BLaER1 treated with 17β-estradiol and CSF1 and Interleukin-3, amounts not matched to agents 10 nM and 100 nM (cell line): ENCODE data around the gene DENND5B.
"Not testable (repeated sequence)": the region's sequence is repeated elsewhere in the genome, so short reads cannot be mapped to it uniquely, and the experiment has no call there.

Source experiments
- H3K27ac ChIP-seq, 11 experiments: shearing (Covaris generic); formaldehyde crosslinking; 2 replicates each; pipeline ENCODE4 v1.8.1; 2022
- H3K27me3 ChIP-seq, 11 experiments: shearing (Covaris generic); formaldehyde crosslinking; 2 replicates each; pipeline ENCODE4 v1.8.1; 2022
- H3K36me3 ChIP-seq, 11 experiments: shearing (Covaris generic); formaldehyde crosslinking; 2 replicates each; pipeline ENCODE4 v1.8.1; 2022
- H3K4me1 ChIP-seq, 10 experiments: shearing (Covaris generic); formaldehyde crosslinking; 2 replicates each; pipeline ENCODE4 v1.8.1; 2022
- H3K4me2 ChIP-seq, 11 experiments: shearing (Covaris generic); formaldehyde crosslinking; 2 replicates each; pipeline ENCODE4 v1.8.1; 2022
- H3K4me3 ChIP-seq, 10 experiments: shearing (Covaris generic); formaldehyde crosslinking; 2 replicates each; pipeline ENCODE4 v1.8.1; 2022
- H3K9ac ChIP-seq, 11 experiments: shearing (Covaris generic); formaldehyde crosslinking; 2 replicates each; pipeline ENCODE4 v1.8.1; 2022
- H3K9me3 ChIP-seq, 11 experiments: shearing (Covaris generic); formaldehyde crosslinking; replicated peaks in 1 of 11; 2 replicates each; pipeline ENCODE4 v1.8.1; 2022
- H4K20me1 ChIP-seq, 11 experiments: shearing (Covaris generic); formaldehyde crosslinking; 2 replicates each; pipeline ENCODE4 v1.8.1; 2022
- Cebpa-rat ChIP-seq, 11 experiments: shearing (Covaris generic); IDR thresholded peaks; 2 replicates each; pipeline ENCODE4 v1.8.1; 2022

Gene DENND5B

DNA sequence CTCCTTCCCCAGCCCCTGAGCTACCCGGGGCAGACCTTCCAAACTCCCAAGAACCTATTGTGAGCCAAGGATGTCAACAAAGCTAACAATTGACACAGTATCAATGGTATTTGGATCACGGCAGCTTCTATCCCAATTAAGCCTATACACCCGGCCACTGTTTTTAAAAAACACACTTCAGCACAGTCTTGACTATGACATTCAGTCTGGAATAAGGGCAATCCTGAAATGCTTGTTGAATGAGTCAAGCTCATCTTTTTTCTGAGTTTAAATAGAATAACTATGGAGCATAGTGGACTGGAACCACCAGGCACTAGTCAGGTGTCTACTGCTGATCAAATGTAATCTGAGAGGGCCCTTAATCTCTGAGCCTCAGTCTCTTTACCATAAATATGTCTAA is 5.7 kb downstream of the DENND5B start:
- no peak overlapping the region for H3K4me3 ChIP-seq
- no peak overlapping the region for H3K9ac ChIP-seq
- no peak for TF ChIP-seq Cebpa-rat (IDR thresholded peaks at IDR 0.05)
- no peaks in the 10 kb centered on the region for H3K27me3 ChIP-seq
- H3K9me3 ChIP-seq: peaks cover 0 to 4% (median 0%) of the 10 kb centered on the region in 11 experiments; a peak in 2 of 22 replicates
- no peaks in the 10 kb centered on the region; a peak in 1 of 22 replicates for H4K20me1 ChIP-seq
- H3K4me1 ChIP-seq: peaks cover 0 to 11% (median 10%) of the 10 kb centered on the region in 10 experiments; a peak in 17 of 20 replicates
- H3K27ac ChIP-seq: no peak overlapping the region
- H3K36me3 ChIP-seq: no peaks in the 10 kb centered on the region
- H3K4me2 ChIP-seq: no peak overlapping the region

DNA sequence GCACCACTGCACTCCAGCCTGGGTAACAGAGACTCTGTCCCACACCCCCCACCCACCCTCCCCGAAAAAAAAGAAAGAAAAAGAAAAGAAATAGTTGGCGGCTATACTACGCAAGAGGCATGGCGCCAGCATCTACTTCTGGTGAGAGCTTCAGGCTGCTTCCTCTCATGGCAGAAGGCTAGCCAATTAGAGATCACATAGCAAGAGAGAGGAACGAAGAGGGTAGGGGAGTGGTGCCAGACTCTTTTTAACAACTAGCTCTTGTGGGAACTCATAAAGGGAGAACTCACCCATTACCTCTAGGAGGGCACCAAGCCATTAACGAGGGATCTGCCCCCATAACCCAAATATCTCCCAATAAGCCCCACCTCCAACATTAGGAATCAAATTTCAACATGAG is 6.2 kb downstream of the DENND5B start:
- no peak overlapping the region for H3K4me2 ChIP-seq
- no peak overlapping the region for H3K9ac ChIP-seq
- H3K9me3 ChIP-seq: peaks cover 0 to 4% (median 0%) of the 10 kb centered on the region in 11 experiments; a peak in 2 of 22 replicates
- H3K27me3 ChIP-seq: no peaks in the 10 kb centered on the region
- no peak overlapping the region for H3K4me3 ChIP-seq
- no peaks in the 10 kb centered on the region; a peak in 1 of 22 replicates for H4K20me1 ChIP-seq
- H3K36me3 ChIP-seq: no peaks in the 10 kb centered on the region
- peaks cover 0 to 11% (median 10%) of the 10 kb centered on the region in 10 experiments; a peak in 17 of 20 replicates for H3K4me1 ChIP-seq
- TF ChIP-seq Cebpa-rat (IDR thresholded peaks at IDR 0.05): no peak
- no peak overlapping the region for H3K27ac ChIP-seq

DNA sequence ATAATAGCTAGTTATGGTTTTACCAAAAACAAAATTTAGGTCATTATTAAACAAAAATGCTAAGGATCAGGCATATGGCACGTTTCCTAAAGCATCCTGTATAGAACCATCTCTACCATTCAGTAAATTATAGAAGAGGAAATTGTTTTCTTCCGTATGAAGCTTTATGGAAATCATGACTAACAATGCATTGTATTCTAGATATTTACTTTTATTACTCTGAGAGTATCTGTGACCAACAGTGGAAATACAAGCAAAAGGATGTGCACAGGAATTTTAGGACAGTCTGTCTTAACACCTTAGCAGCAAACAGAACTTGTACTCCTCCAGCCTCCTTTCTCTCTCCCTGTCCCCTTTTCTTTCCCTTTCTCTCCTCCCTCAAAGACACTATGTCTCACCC is 7.1 kb downstream of the DENND5B start:
- Histone ChIP-seq H3K4me1 (peaks cover 0 to 4% (median 3%) of the 10 kb centered on the region in 10 experiments; a peak in 16 of 20 replicates), H3K36me3 (no peaks in the 10 kb centered on the region), H3K4me3 (no peak overlapping the region), H3K9me3 (peaks cover 0 to 4% (median 0%) of the 10 kb centered on the region in 11 experiments; a peak in 2 of 22 replicates), H4K20me1 (no peaks in the 10 kb centered on the region; a peak in 1 of 22 replicates), H3K27me3 (no peaks in the 10 kb centered on the region), H3K27ac (no peak overlapping the region), H3K4me2 (no peak overlapping the region), H3K9ac (no peak overlapping the region)
- TF ChIP-seq Cebpa-rat (IDR thresholded peaks at IDR 0.05): no peak

DNA sequence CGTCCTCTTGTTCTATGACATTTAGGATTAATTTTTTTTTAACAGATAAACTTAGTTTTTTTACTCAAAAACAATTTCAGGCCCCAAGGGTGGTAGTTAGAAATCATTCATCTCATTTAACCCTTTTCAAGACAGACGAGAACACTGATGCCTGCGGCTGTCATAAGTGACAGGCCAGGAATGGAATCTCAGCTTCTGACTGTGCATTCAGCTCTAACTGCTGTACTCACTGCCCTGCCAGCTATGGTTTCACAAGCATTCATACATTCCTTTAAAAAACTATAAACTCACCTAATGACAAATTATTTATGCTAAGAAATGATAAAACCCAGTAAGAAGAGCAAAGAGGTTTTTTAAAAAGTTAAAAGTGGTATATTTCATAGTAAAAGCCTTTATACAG is 8.8 kb downstream of the DENND5B start:
- H3K4me3 ChIP-seq: no peak overlapping the region
- no peak overlapping the region for H3K9ac ChIP-seq
- H4K20me1 ChIP-seq: no peaks in the 10 kb centered on the region; a peak in 1 of 22 replicates
- no peaks in the 10 kb centered on the region for H3K27me3 ChIP-seq
- no peak overlapping the region for H3K27ac ChIP-seq
- peaks cover 0 to 5% (median 0%) of the 10 kb centered on the region in 10 experiments; a peak in 6 of 20 replicates for H3K4me1 ChIP-seq
- H3K36me3 ChIP-seq: no peaks in the 10 kb centered on the region
- peaks cover 0 to 4% (median 0%) of the 10 kb centered on the region in 11 experiments; a peak in 2 of 22 replicates for H3K9me3 ChIP-seq
- TF ChIP-seq Cebpa-rat (IDR thresholded peaks at IDR 0.05): no peak
- H3K4me2 ChIP-seq: no peak overlapping the region

DNA sequence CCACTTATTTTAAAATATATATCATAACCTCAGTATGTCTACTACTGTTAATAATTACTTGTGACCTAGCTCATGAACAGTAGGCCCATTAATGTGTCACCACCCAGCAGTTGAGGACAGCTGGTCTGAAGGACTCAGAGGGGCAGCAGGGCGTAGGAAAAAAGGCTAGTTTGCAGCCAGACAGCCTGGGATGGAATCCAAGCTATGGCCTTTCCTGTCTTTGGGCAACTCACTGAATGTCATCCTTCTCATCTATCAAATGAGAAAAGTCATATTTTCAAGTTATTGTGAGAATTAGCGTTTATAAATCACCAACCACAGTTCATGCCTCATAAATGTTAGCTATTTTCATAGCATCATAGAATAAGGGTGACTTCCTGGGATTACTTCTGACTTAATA is 12.3 kb downstream of the DENND5B start:
- Histone ChIP-seq H3K27me3 (no peaks in the 10 kb centered on the region), H4K20me1 (no peaks in the 10 kb centered on the region; a peak in 1 of 22 replicates), H3K4me3 (no peak overlapping the region), H3K27ac (no peak overlapping the region), H3K4me1 (peaks cover 0 to 36% (median 22%) of the 10 kb centered on the region in 10 experiments; a peak in 16 of 20 replicates), H3K4me2 (no peak overlapping the region), H3K36me3 (no peaks in the 10 kb centered on the region), H3K9ac (no peak overlapping the region), H3K9me3 (peaks cover 0 to 4% (median 0%) of the 10 kb centered on the region in 11 experiments; a peak in 2 of 22 replicates)
- TF ChIP-seq Cebpa-rat (IDR thresholded peaks at IDR 0.05): no peak

DNA sequence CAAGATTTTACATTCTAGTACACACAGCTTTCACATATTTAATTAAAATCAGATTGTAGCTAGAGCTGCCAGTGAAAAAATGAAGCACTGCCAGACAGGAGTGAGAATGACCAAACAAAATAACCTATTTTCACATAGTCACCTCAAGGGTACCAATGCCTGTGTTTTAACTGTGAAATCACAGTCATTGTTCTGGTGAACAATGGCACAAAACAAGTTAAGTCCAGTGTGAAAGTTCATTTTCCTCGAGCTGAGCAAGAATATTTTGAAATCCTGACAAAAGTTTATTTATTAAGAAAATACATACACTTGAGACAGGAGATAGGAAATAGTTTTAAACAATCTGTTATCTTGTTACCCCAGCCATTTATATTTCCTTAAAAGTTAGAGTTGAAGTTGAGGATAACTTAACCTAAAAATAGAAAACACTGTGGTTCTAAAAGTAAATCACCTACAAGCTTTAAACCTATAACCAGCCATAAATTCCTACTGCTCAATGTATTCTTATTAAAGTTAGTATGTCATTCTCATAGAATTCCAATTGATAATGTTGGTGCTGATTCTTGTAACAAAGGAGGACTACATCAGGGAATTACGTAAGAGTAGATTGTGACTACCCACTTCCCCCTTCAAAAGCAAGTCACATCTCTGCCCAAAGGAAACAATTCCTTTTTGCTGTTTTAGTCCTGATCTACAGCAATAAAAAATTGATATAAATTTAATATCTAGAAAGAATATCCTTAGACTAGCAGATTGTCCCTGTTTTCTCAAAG is 15.9 kb downstream of the DENND5B start:
- peaks cover 0 to 36% (median 22%) of the 10 kb centered on the region in 10 experiments; a peak in 16 of 20 replicates for H3K4me1 ChIP-seq

DNA sequence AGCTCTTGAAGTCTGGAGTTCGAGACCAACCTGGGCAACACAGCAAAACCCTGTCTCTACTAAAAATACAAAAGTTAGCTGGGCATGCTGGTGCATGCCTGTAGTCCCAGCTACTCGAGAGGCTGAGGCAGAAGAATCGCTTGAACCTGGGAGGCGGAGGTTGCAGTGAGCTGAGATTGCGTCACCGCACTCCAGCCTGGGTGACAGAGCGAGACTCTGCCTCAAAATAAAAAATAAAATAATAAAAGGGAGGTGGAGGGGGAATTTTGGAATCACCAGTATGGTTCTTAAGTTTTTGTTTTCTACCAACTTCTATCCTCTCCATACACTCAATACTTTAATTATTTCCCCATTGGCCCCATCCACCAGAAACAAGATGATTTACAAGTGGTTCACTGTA is 16.6 kb downstream of the DENND5B start:
- not testable (repeated sequence) for H3K9me3 ChIP-seq, H3K27me3 ChIP-seq, H3K4me3 ChIP-seq, H3K36me3 ChIP-seq, H3K9ac ChIP-seq, H4K20me1 ChIP-seq
- peaks cover 0 to 36% (median 22%) of the 10 kb centered on the region in 10 experiments; a peak in 16 of 20 replicates for H3K4me1 ChIP-seq
- peak overlapping the region in 5 of 11 experiments; percentile 32 to 68 (median 52); a peak in 10 of 22 replicates for H3K4me2 ChIP-seq
- H3K27ac ChIP-seq: peak overlapping the region in 2 of 11 experiments; percentile 63; a peak in 3 of 22 replicates

More for the DNA sequence above, 15.9 kb downstream of the DENND5B start:
- Histone ChIP-seq H3K27me3 (no peaks in the 10 kb centered on the region), H3K9me3 (no peaks in the 10 kb centered on the region), H4K20me1 (no peaks in the 10 kb centered on the region), H3K27ac (peak overlapping the region in 6 of 11 experiments; percentile 24 to 63 (median 47); a peak in 10 of 22 replicates), H3K4me3 (no peak overlapping the region), H3K4me2 (peak overlapping the region in 8 of 11 experiments; percentile 32 to 68 (median 52); a peak in 16 of 22 replicates), H3K9ac (no peak overlapping the region), H3K36me3 (no peaks in the 10 kb centered on the region)
- TF ChIP-seq Cebpa-rat (IDR thresholded peaks at IDR 0.05): peak in 2 of 11 experiments; percentile 39 to 64; a peak in 2 of 22 replicates

DNA sequence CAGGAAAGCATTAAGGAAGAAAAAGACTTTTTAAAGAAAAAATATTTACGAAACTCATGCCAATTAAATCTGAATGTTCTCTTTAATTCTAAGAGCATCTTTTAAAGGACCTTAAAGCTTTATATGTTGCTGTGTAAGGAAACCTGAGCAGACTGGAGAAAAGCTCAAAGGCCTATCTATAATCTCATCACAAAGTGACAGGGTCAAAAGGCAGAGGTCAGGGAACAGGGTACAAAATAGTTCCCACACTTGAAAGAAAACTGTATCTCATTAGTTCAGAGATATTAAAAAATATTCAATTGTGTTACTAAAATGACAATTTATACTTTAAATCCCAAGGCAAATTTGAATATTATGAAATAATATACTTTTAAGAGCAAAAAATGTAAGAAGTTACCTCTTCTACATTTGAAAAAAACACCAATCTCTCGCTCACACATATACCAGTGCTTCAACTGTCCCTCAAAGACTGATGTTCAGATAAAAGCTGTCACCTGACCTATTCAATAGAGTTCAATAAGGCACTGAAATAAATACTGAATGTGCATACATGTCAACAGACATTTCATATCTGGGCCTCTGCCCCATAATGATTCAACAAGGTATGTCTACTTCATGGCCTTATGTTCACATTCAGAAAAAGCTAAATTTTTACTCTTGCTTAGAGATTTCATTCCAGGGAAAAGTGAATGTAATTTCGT is 17.9 kb downstream of the DENND5B start:
- H4K20me1 ChIP-seq: no peaks in the 10 kb centered on the region
- no peaks in the 10 kb centered on the region for H3K36me3 ChIP-seq
- H3K27ac ChIP-seq: no peak overlapping the region
- TF ChIP-seq Cebpa-rat (IDR thresholded peaks at IDR 0.05): no peak
- H3K27me3 ChIP-seq: no peaks in the 10 kb centered on the region
- no peak overlapping the region for H3K9ac ChIP-seq
- no peak overlapping the region for H3K4me2 ChIP-seq
- no peak overlapping the region for H3K4me3 ChIP-seq
- peaks cover 0 to 36% (median 22%) of the 10 kb centered on the region in 10 experiments; a peak in 16 of 20 replicates for H3K4me1 ChIP-seq
- no peaks in the 10 kb centered on the region for H3K9me3 ChIP-seq

DNA sequence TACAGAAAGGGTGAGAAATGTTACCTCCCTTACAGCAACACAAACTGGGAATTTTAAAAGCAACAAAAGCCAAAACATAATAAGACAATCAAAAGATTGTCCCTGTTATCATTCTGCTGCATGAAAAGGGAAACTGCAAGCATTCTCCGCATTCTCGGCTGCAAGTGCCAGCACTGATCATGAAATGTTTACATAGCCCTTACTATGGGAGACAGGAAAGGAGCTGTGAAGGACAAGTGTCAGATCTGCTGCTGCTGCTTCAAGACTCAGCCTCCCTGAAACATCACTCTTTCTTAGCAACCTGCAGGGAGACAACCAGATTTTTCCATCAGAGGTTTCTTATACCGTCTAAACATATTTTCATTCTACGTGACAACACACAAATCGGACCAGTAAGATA is 20.1 kb downstream of the DENND5B start:
- Histone ChIP-seq H3K9me3 (no peaks in the 10 kb centered on the region), H3K36me3 (no peaks in the 10 kb centered on the region), H3K4me2 (no peak overlapping the region), H3K4me3 (no peak overlapping the region), H3K4me1 (peaks cover 0 to 18% (median 17%) of the 10 kb centered on the region in 10 experiments; a peak in 15 of 20 replicates), H3K27me3 (no peaks in the 10 kb centered on the region), H3K27ac (no peak overlapping the region), H3K9ac (no peak overlapping the region), H4K20me1 (no peaks in the 10 kb centered on the region)
- TF ChIP-seq Cebpa-rat (IDR thresholded peaks at IDR 0.05): no peak

DNA sequence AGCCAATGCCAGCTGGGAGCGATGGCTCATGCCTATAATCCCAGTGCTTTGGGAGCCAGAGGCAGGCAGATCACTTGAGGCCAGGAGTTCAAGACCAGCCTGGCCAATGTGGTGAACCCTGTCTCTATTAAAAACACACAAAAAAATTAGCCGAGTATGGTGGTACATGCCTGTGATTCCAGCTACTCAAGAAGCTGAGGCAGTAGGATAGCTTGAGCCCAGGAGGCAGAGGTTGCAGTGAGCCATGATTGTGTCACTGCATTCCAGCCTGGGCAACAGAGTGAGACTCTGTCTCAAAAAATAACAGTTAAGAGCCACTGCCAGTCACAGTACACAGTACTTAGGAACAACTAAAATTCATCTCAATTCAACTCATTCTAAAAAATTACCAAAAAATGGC is 21.4 kb downstream of the DENND5B start:
- H4K20me1 ChIP-seq, H3K27me3 ChIP-seq, H3K27ac ChIP-seq, H3K9me3 ChIP-seq, H3K36me3 ChIP-seq, H3K4me2 ChIP-seq, H3K9ac ChIP-seq, H3K4me1 ChIP-seq, H3K4me3 ChIP-seq: not testable (repeated sequence)
